DMS153 (cell line): ENCODE measurements around the gene VEGFB.

ENCODE experiments used
- DNase-seq: peaks from one replicate; lab custom pipeline; 2025; lab: John Stamatoyannopoulos, UW

Gene VEGFB

DNA sequence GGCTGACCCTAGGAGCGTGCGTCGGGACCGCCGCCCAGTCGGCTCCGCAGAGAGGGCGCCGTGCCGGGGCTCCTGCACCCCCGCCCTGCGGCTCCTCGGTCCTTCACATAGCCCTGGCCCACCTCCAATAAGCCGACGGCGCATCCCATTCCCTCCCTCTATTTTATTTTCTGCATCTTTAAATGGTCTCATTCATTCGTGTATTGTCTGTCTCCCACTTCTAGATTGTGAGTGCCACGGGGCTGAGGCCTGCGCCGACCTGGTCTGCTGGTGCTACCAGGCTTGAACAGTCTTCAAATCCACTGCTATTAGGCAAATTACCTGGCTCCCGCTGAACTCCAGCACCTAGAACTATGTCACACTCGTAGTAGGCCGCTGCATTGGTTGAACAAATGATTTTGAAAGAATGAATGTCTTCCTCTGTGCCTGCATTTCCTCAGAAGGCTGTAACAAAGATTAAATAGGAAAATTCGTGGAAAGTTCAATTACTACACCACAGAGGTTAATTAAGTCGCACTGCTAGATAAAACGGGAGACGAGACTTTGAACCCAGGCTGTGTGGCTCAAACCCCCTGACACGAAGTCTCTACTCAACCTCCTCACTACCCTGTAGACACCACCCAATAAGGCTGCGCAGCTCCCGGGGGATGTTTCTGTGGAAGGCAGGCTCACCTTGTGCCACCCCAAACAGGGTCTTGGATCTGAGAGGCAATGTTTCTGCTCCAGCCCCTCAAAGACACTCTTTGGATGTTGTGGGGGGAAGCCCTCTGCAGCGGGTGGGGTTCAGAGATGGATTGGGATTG, 13.5 kb downstream of the VEGFB start:
- DNase-seq = no peak

DNA sequence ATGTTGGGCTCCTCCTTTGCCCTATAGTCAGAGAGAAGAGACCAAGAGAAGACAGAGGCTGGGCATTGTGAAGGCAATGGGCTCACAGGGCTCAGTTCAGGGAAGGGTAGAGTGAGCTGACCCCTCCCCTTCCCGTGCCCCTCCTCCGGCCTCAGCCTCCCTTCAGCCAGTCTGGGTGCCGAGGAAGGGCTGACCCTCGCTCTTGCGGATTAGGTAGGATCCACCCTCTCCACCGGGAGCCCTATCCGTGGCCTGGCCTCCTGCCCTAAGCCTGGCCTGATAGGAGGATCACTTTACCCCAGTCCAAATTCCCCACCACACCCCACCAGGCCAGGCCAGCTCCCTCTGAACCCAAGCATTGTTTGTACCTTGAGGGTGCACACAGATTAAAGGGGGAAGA, 14.2 kb downstream of the VEGFB start:
- no peak for DNase-seq

DNA sequence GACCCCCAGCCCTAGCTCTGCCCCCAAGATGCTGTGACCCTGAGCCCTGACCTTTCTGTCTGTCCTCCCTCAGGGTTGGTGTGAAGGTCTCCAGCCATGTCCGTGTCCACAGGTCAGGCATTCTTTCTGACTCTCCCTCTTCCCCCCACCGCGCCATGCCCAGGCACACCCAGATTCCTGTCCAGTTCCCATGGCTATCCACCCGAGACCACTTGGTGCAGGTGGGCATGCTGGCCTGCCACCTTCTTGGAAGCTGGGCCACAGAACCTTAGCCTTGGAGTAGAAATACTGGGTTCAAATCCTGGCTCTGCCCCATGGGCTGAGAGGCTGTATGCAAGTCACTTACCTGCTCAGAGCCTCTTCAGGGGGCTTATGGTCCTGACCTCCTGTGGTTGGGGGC, 14.7 kb downstream of the VEGFB start:
- no peak for DNase-seq

DNA sequence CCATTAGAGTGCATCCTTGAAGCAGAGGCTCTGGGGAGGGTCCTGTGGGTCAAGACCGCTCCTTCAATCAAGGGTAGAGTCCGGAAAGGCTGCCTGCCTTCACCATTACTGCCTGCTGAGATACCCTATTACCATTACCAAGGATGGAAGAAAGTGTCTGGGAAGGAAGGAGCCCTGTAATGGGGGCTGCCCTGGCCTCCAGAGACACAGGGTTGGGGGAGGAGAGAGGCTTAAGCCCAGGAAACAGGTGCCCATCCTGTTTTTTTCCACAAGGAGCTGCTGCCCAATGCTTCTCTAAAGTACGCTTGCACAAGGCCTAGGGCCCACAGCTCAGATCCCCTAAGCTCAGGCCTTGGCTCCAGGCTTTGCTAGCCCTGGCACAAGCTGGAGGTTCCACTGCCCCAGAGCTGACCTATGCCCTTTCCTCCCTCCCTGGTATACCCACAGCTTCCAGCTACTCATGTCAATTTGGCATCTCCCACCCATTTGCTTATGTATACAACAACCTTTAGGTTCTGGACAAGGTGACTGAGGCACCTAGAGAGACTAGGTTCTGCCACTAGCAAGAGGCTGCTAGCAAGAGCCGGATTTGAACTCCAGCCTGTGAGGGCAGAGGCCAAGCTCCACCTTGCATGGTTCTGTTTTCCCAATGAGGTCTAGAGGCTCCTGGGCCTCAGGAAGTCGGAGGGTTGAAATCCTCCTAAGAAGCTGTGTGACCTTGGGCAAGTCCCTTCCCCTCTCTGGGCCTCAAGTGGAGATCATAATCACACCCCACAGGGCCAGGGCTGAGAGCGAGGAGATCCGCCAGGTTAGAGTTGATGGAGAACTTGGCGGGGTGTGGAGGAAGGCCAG, 15.4 kb downstream of the VEGFB start:
- no peak for DNase-seq

DNA sequence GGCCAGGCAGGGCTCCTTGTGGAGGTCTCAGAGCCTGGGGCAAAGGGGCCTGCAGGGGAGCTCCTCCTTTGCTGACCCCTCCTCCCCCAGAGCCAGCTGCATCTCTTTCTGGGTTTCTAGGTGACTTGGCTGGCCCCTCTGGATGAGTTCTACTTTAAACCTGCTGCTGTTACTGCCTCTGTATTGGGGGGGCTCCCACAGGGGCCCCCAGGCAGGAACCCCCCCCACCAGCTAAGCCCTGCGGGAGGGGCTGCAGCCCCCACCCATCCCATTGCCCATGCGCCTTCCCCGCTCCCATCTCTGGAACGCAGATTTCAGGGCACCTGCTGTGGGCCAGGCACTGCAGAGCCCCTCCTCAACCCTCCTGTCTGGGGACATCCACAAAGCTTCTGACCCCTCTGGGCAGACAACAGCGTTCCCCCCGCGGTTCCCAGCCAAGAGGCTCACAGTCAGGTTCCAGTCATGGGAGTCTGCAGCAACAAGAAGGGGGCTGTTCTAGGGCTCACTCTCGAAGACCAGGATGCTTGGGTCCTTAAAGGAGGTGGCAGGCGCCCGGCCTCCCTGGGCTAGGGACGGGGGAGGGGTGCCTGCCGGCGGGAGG, 16.1 kb downstream of the VEGFB start:
- no peak for DNase-seq

DNA sequence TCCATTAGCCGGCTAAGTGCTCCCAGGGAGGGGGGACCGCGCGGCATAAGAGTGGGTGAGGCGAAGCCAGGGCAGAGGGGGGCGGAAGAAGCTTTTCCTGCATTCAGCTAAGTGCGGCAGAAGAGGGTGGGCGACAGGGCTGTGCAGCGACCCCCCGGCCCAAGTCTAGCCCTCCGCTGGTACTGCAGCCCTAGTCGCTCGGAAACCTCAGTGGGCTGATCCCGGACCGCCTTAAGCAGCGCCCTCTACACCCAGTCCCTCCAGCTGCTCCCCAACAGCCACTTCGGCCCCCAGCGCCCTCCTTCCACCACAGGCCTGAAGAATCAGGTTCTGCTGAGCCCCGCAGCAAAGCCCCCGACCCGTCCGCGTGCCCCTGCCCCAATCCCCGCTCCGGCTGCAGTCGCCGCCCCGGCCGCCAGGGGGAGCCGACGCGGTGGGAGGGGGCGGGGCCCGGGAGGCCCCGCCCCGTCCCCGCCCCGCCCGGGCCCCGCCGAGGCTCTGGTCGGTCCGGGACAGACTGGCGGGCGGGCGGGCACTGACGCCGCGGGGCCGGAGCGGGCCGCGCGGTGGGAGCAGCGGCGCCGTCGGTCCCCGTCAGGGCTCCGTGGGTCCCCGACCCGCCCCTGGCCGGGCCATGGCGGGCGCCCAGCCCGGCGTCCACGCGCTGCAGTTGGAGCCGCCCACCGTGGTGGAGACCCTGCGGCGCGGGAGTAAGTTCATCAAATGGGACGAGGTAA, 16.8 kb downstream of the VEGFB start, which contains the start of gene PLCB3:
TSS of gene PLCB3 (plus strand) at position 515 of the 737 bp plus-strand sequence. CDS start at position 635, 120 bp downstream.
- no peak for DNase-seq

DNA sequence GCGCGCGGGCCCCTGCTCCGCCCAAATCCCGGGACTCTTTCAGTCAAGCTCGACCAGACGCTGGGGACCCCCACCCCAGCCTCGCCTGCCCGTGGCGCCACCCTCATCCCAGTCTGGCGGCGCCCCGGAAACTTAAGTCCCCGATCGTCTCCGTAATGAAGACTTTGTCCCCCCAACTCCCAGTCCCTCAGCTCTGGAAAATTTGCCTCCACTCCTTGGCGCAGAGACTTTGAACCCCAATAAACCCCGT, 17.3 kb downstream of the VEGFB start:
- DNase-seq = no peak

DNA sequence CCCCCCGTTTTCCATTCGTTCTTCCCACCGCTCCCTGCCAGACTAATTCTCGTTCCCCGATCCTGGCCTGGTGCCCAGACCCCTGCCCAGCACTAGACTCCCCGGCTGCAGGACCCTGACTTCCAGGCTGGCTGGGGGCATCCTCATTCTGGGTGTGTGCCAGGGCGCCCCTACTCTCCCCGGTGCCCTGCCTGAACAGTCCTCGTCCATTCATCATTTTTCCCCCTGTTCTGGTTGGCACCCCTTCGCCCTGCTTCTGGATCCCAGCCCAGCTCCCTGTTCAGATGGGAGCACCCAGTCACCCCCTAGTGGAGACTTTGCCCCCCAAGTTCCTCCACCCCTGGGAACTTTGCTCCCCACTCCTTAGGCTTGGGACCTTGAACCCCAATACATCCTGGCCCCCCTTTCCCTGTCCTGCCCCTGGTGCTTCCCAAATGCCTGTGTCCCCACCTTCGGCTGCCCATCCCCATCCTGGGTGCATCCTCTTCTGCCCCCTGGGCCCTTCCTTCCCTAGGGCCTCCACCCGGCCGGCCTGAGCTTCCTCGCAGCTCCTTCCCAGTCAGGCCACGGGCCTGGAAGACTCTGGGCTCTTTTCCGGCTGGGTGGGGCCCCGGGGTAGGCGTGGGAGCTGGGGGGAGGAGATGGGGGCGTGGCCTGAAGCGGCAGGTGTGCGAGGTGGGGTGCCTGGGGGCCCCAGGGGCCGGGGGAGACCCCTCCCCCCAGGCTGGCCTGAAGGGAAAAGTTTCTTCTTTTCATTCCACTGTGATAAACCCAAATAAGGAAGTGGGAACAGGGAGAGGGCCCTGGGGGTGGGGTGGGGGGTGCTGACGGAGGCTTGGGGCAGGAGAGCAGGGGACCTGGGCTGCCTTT, 17.9 kb downstream of the VEGFB start:
- DNase-seq = no peak

DNA sequence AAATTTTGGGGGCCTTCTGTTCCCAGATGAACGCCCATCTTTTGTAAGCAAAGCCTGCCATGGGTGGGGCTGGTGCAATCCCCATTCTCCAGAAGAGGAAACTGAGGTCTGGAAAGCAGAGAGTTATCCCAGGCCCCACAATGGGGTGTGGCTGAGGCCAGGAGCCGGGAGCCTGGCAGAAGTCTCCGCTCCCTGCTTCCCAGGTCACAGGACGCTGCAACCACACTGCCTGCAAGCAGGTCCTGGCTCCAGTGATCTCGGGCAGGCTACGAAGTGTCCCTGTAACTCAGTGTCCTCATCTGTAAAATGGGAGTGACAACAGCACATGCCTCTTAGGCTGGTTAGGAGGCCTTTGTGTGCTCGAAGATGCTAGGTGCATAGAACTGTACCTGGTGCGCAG, 18.7 kb downstream of the VEGFB start:
- DNase-seq = no peak

DNA sequence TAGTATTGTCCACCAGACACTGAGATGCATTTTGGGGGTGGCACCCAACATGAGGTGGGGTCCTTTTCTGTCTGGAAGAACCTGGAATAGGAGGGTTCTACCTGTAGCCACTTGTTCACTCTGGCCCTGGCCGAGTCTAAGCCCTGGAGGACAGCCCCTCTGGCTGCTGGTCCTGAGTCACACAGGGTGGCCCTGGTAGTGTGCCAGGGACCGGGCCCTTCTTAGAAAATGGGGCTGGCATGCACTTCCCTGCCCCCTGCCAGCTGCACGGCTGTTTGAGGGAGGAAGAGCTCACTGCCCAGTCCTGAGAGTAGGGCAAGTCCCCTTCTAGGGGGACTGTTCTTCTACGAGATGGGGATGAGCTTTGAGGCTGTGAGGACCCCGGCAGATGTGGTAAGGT, 19.1 kb downstream of the VEGFB start:
- DNase-seq = no peak

DNA sequence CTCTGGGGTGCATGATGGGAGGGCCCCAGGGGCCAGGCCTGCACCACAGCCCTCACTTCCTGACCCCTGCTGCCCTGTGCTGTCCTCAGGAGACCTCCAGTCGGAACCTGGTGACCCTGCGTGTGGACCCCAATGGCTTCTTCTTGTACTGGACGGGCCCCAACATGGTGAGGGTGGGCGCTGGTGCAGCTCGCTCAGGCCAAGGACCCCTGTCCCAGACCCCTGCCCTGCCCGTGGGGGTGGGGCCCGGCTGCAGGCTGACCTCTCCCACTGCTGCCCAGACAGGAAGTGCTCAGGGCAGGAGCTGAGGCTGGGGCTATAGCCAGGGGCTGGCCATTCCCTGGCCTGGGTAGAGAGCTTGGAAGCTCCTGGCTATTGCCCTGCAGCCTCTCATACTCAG, 19.9 kb downstream of the VEGFB start:
- no peak for DNase-seq

DNA sequence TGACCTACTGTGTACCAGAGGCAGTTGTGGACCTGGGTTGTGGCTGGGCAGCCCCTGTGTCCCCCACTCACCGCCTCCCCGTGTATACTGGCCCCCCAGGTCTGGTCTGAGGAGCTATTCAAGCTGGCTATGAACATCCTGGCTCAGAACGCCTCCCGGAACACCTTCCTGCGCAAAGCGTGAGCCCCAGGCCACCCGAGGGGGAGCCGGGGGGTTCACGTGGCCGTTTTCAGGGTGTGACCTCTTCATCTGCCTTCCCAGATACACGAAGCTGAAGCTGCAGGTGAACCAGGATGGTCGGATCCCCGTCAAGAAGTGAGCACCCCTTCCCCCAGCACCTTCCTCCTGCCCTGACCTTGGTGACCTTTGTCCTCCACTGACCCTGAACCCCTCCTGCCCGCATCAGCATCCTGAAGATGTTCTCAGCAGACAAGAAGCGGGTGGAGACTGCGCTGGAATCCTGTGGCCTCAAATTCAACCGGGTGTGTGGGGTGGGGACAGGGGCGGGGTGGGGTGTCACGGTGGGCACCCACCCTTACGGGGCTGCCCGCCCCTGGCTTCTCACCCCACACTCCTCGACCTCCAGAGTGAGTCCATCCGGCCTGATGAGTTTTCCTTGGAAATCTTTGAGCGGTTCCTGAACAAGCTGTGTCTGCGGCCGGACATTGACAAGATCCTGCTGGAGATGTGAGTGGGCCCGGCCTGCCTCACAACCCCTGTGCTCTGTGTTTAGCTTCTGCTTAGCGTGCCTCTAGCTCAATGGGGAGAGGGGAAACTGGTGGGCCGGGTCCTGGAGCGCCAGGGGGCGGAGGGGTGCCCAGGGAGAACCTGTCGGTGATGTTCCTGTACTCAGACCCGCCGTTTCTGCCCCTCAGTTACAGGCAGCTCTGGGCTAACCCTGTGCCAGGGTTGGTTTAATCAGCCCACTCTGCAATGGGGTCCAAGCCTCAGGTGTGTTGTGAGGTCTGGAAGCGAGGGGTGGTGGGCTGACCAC, 21.0 kb downstream of the VEGFB start:
- no peak for DNase-seq

DNA sequence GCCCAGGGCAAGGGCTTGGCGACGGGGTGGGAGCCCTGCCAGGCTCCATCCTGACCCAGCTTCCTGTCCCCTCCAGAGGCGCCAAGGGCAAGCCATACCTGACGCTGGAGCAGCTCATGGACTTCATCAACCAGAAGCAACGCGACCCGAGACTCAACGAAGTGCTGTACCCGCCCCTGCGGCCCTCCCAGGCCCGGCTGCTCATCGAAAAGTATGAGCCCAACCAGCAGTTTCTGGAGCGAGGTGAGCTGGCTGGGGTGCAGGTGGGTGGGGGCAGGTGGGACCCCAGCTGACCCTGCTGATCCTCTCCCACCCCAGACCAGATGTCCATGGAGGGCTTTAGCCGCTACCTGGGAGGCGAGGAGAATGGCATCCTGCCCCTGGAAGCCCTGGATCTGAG, 21.9 kb downstream of the VEGFB start:
- DNase-seq = no peak

DNA sequence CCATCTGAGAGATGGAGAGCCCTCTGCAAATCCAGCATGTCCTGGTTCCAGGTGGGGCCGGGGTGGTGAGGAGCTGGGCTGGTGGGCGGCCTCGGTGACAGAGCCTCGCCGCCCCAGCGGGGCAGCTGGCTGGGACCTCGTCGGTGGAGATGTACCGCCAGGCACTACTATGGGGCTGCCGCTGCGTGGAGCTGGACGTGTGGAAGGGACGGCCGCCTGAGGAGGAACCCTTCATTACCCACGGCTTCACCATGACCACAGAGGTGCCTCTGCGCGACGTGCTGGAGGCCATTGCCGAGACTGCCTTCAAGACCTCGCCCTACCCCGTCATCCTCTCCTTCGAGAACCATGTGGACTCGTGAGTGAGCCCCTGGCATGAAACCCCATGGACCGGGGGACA, 24.0 kb downstream of the VEGFB start:
- no peak for DNase-seq

DNA sequence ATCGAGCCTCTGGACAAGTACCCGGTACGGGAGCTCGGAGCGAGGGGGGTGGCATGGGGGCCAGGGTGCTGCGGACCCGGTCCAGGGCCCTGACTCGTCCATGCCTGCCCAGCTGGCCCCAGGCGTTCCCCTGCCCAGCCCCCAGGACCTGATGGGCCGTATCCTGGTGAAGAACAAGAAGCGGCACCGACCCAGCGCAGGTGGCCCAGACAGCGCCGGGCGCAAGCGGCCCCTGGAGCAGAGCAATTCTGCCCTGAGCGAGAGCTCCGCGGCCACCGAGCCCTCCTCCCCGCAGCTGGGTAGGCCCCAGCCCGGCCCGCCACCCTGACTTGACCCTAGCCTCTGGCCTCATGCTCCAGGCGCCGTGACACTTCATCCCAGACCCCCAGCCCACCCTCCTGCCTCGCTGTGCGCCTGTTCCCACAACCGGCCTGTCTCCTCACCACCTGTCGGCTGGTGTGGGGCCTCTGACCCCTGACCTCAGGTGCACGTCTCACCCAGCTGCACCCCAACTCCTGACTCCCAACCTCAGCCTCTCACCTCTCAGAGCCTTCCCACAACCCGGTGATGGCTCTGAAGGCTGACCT, 24.7 kb downstream of the VEGFB start:
- no peak for DNase-seq

DNA sequence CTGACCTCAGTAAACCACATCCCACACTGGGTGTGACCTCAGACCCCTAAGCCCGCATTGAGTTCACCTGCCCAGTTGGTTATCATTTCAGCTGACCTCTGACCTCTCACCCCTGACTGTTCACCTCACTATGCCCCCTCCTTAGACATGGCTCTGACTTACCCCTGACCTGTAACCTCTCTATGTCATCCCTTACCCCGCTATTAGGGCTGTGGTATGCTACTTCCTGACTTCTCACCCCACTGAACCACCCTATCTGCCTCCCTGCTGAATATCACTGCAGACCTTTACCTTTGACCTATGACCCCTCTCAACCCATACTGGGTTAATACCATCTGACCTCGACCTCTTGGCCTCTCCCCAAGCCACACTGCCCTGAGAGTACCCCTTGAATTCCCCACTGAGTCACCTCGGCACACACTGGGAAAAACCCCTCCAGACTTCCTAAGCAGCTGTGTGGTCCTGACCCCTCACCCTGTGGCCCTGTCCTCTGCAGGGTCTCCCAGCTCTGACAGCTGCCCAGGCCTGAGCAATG, 25.2 kb downstream of the VEGFB start:
- DNase-seq = no peak

DNA sequence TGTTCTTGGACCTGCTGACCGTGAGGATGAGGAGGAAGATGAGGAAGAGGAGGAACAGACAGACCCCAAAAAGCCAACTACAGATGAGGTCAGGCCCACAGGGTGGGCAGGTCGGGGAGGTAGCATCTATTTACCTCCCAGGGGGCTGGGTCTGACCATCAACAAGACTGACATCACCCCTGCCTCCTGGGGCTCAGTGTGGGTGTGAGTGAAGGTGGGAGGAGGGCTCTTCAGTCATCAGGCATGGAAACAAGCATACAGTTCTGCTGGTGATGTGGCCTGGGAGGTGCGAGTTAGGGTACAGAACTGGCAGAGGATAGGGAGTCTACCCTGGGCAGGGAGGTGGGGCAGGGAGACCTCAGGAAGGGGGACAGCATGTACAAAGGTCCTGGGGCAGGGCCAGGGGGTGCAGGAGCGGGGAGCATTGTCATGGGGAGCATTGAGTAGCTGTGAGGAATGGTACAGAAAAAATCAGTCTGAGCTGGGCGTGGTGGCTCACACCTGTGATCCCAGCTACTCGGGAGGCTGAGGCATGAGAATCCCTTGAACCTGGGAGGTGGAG, 25.8 kb downstream of the VEGFB start:
- DNase-seq = no peak

DNA sequence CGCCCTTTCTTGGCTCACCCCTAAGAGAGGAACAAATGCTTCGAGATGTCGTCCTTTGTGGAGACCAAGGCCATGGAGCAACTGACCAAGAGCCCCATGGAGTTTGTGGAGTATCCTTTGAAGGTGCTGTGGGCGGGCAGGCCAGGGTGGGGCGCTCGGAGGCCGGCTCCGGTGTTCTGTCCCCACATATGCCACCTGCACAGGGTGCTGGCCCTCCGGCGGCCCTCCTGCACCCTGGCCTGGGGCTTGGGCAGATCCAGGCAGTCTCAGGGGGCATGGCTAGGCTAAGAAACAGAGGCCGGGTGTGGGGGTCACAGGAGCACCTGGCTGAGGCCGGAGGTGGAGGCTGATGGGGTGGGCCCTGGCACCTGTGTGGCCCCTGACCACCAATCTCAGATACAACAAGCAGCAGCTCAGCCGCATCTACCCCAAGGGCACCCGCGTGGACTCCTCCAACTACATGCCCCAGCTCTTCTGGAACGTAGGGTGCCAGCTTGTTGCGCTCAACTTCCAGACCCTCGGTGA, 27.2 kb downstream of the VEGFB start:
- no peak for DNase-seq
